HepG2 (cell line): ENCODE results near the gene COL9A3. TPM values are rescaled to one million over a fixed set of nuclear protein-coding genes. Genes with fewer than 3 reads are reported as not detected.

Source experiments
- ATAC-seq: fragments of 200-7000 bp; cut with Tn5 transposase; 3 replicates; pipeline ENCODE4 v1.9.1; 2020; ENCODE audit warnings: mild to moderate bottlenecking, moderate library complexity
- BruUV-seq: library from RNA; stranded (reverse); fragments of 400-500 nt; replicated peaks from 2 replicates; lab custom pipeline; 2021; lab: Mats Ljungman, UMichigan
- CTCF ChIA-PET: fragments of 300-600 bp; formaldehyde crosslinking; extraction: SDS; loops from one replicate; lab custom pipeline; 2021; ENCODE audit warnings: low total read pairs, inconsistent platforms, low intra/inter-chr PET ratio; lab: Yijun Ruan, JAX
- POLR2A ChIA-PET: fragments of 350-600 bp; sonication (Branson Sonifier 250); formaldehyde crosslinking; loops from one replicate; lab custom pipeline; 2020; ENCODE audit warnings: antibody characterized with exemption, inconsistent platforms; lab: Yijun Ruan, JAX
- DNase-seq: peaks from one replicate; pipeline ENCODE4 v3.0.0-alpha.2; 2015; ENCODE audit warnings: low spot score
- FAIRE-seq: peaks from 3 replicates; lab custom pipeline; 2011; peaks lifted over from hg19 to GRCh38; lab: Jason Lieb, UNC
- H2AFZ ChIP-seq: one replicate; pipeline ENCODE4 v1.6.1; 2011; ENCODE audit warnings: low read length, inconsistent platforms
- H3K27ac ChIP-seq: fragments of 300-600 bp; 3 replicates; pipeline ENCODE4 v1.8.0; 2011; ENCODE audit warnings: mixed run types, mild to moderate bottlenecking, mixed read lengths, low read length, inconsistent platforms; ENCODE audit not compliant: insufficient read depth; ENCODE audit errors: extremely low read length
- H3K27me3 ChIP-seq, 2 experiments: fragments of 200-600 bp in 1 of 2; 2 replicates in 1 of 2; 3 replicates in 1 of 2; pipeline versions ENCODE4 v1.6.0 to v1.8.0; 2011; ENCODE audit warnings: low read length in 2 of 2, mild to moderate bottlenecking in 2 of 2, moderate library complexity in 2 of 2, inconsistent platforms in 1 of 2; ENCODE audit not compliant: insufficient read depth in 2 of 2, control insufficient read depth in 1 of 2
- H3K36me3 ChIP-seq, 2 experiments: fragments of 200-600 bp in 1 of 2; replicated peaks in 1 of 2; 2 replicates in 1 of 2; 3 replicates in 1 of 2; pipeline versions ENCODE4 v1.5.1 to v1.8.0; 2011; ENCODE audit warnings: low read length in 2 of 2, inconsistent platforms in 1 of 2; ENCODE audit not compliant: insufficient read depth in 2 of 2, control insufficient read depth in 1 of 2
- H3K4me1 ChIP-seq: 2 replicates; pipeline ENCODE4 v1.5.1; 2012; ENCODE audit warnings: low read length, inconsistent platforms; ENCODE audit not compliant: insufficient read depth
- H3K4me2 ChIP-seq: 2 replicates; pipeline ENCODE4 v1.6.0; 2011; ENCODE audit warnings: low read depth, low read length, inconsistent platforms
- H3K4me3 ChIP-seq, 3 experiments: fragments of 200-600 bp in 1 of 3; sonication (generic), shearing (Covaris generic) in 1 of 3; replicated peaks in 1 of 3; 2 replicates each; pipeline ENCODE4 v1.5.1; 2011 to 2016; ENCODE audit warnings: low read length in 3 of 3, inconsistent platforms in 2 of 3, low read depth in 2 of 3, mild to moderate bottlenecking in 2 of 3, control low read depth in 1 of 3, mixed read lengths in 1 of 3; ENCODE audit not compliant: insufficient read depth in 1 of 3
- H3K79me2 ChIP-seq: one replicate; pipeline ENCODE4 v1.6.1; 2011; ENCODE audit warnings: low read length, inconsistent platforms; ENCODE audit not compliant: insufficient read depth
- H3K9ac ChIP-seq: 2 replicates; pipeline ENCODE4 v1.6.0; 2011; ENCODE audit warnings: mild to moderate bottlenecking, low read depth, low read length, inconsistent platforms; ENCODE audit not compliant: insufficient read depth
- H3K9me3 ChIP-seq: 2 replicates; pipeline ENCODE4 v1.5.1; 2012; ENCODE audit warnings: mild to moderate bottlenecking, low read length
- H4K20me1 ChIP-seq: 2 replicates; pipeline ENCODE4 v1.6.0; 2011; ENCODE audit warnings: inconsistent platforms, mild to moderate bottlenecking, low read length, moderate library complexity; ENCODE audit not compliant: insufficient read depth
- FOXP1 ChIP-seq, 2 experiments: fragments of 450-650 bp in 1 of 2; IDR thresholded peaks; 2 replicates each; pipeline ENCODE4 v1.6.1; 2017 to 2018; ENCODE audit warnings: antibody characterized with exemption in 1 of 2
- HMGXB3 ChIP-seq: sonication (generic); formaldehyde crosslinking; IDR thresholded peaks from 2 replicates; pipeline ENCODE4 v1.4.0; 2020; ENCODE audit warnings: missing genetic modification reagents, borderline replicate concordance
- MZF1 ChIP-seq: sonication (generic); formaldehyde crosslinking; IDR thresholded peaks from 2 replicates; pipeline ENCODE4 v1.8.1; 2023; ENCODE audit warnings: mild to moderate bottlenecking, missing genetic modification reagents, borderline replicate concordance
- SAFB2 ChIP-seq: sonication (generic); formaldehyde crosslinking; IDR thresholded peaks from 2 replicates; pipeline ENCODE4 v1.5.1; 2020; ENCODE audit warnings: missing genetic modification reagents, low read depth, mild to moderate bottlenecking, borderline replicate concordance
- SALL1 ChIP-seq: sonication (generic); formaldehyde crosslinking; IDR thresholded peaks from 2 replicates; pipeline ENCODE4 v1.8.0; 2022; ENCODE audit warnings: mild to moderate bottlenecking, missing genetic modification reagents
- SUZ12 ChIP-seq: fragments of 150-350 bp; IDR thresholded peaks from 2 replicates; pipeline ENCODE4 v1.6.1; 2014; ENCODE audit warnings: low read depth, low read length
- THAP9 ChIP-seq: sonication (generic); formaldehyde crosslinking; IDR thresholded peaks from 2 replicates; pipeline ENCODE4; 2020; ENCODE audit warnings: missing genetic modification reagents, mild to moderate bottlenecking, borderline replicate concordance
- ZC3H13 ChIP-seq: sonication (generic); formaldehyde crosslinking; IDR thresholded peaks from 2 replicates; pipeline ENCODE4 v1.8.1; 2023; ENCODE audit warnings: mild to moderate bottlenecking, missing genetic modification reagents, moderate library complexity
- ZNF343 ChIP-seq: sonication (generic); formaldehyde crosslinking; IDR thresholded peaks from 2 replicates; pipeline ENCODE4 v1.4.0; 2020; ENCODE audit warnings: mild to moderate bottlenecking, missing genetic modification reagents
- ZNF530 ChIP-seq: sonication (generic); formaldehyde crosslinking; IDR thresholded peaks from 2 replicates; pipeline ENCODE4 v1.5.0; 2020; ENCODE audit warnings: low read depth, mild to moderate bottlenecking, missing genetic modification reagents
- WGBS: methylation state at CpG from one replicate; pipeline ENCODE4 v1.1.6; 2017; ENCODE audit warnings: low lambda C conversion rate; 5-methylcytosine and 5-hydroxymethylcytosine counted together
- in situ Hi-C: cut with HindIII; loops from 2 replicates; pipeline ENCODE4 v1.10.0; 2017; ENCODE audit warnings: low pct_unique_long_range_greater_than_20kb; ENCODE audit not compliant: extremely low pct_ligation_motif_present
- intact Hi-C: fragments of 100-400 bp; cut with micrococcal nuclease; formaldehyde crosslinking; loops from one replicate; pipeline ENCODE4 v1.10.0; 2022; ENCODE audit not compliant: unreplicated experiment
- polyA plus RNA-seq, 8 experiments: library from polyadenylated mRNA; depleted of rRNA in 3 of 8; stranded (reverse) in 7 of 8; unstranded in 1 of 8; fragments of >200 nt; fragmentation: Illumina TruSeq in 4 of 8; extraction: Trizol in 4 of 8; gene quantifications; 2 replicates each; pipeline versions ENCODE4 v1.2.1 to v1.2.3, GENCODE V29; 2011 to 2016; ENCODE audit warnings: low read depth in 4 of 8, missing spikeins in 1 of 8, mixed read lengths in 1 of 8; ENCODE audit not compliant: insufficient read depth in 1 of 8
- total RNA-seq, 5 experiments: library from RNA; depleted of rRNA; stranded (reverse); fragments of >200 nt; fragmentation: Illumina TruSeq; extraction: Trizol; gene quantifications; 2 replicates each; pipeline ENCODE4 v1.2.3, GENCODE V29; 2016; ENCODE audit warnings: low read depth in 1 of 5

COL9A3 gene
- total and polyA plus RNA-seq, 2 of the 13 experiments (the other 11 are each of a cell fraction or from before 2014, with no cell fraction given) = 155 to 204 TPM

GRCh38 chr20:62836967-62837490 lies 20.2 kb downstream of the COL9A3 start:
- no peaks in the 10 kb centered on the region for H3K79me2 ChIP-seq
- ATAC-seq (no peak), FAIRE-seq (no peak), DNase-seq (no peak)
- H3K27ac ChIP-seq = no peak overlapping the region
- WGBS = 94% methylated on average over 19 of the region's 19 CpGs
- H3K4me2 ChIP-seq = no peak overlapping the region
- BruUV-seq = no TSS peak
- CTCF ChIA-PET = no interaction called here
- in situ Hi-C loops (no loop called here), intact Hi-C loops (no loop called here)
- H2AFZ ChIP-seq = no peak overlapping the region
- no peaks in the 10 kb centered on the region for H4K20me1 ChIP-seq
- TF ChIP-seq THAP9 (CRISPR knock-in tag) = no peak
- no peak for TF ChIP-seq SAFB2
- TF ChIP-seq FOXP1 (IDR thresholded peaks at IDR 0.05) = no peak
- TF ChIP-seq FOXP1 (CRISPR knock-in tag; IDR thresholded peaks at IDR 0.05) = no peak
- H3K9ac ChIP-seq = no peak overlapping the region
- H3K36me3 ChIP-seq = peaks cover 14 to 22% of the 10 kb centered on the region in 2 experiments; a peak in 4 of 5 replicates
- peaks cover 20% of the 10 kb centered on the region for H3K4me1 ChIP-seq
- H3K27me3 ChIP-seq = no peaks in the 10 kb centered on the region
- POLR2A ChIA-PET = no interaction called here
- no peaks in the 10 kb centered on the region for H3K9me3 ChIP-seq
- H3K4me3 ChIP-seq = no peak overlapping the region

DNA sequence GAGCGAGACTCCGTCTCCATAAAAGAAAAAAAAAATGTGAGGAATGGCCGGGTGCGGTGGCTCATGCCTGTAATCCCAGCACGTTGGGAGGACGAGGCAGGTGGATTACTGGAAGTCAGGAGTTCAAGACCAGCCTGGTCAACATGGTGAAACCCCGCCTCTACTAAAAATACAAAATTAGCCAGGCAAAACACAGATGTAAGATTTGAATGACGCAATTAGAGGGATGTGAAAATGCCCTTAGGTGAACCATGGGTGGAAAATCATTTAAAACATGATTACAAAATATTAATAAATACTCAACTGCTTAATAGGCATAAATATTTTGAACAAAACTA lies 20.9 kb downstream of the COL9A3 start:
- ATAC-seq = no peak
- in situ Hi-C loops (no loop called here), intact Hi-C loops (no loop called here)
- POLR2A ChIA-PET = no interaction called here
- WGBS = 88% methylated on average over 8 of the region's 8 CpGs
- no peak overlapping the region for H3K4me3 ChIP-seq
- no peaks in the 10 kb centered on the region for H4K20me1 ChIP-seq
- no peaks in the 10 kb centered on the region for H3K27me3 ChIP-seq
- no peak overlapping the region for H3K4me2 ChIP-seq
- no peak overlapping the region for H3K9ac ChIP-seq
- H3K27ac ChIP-seq = no peak overlapping the region
- peaks cover 14 to 22% of the 10 kb centered on the region in 2 experiments; a peak in 4 of 5 replicates for H3K36me3 ChIP-seq
- H2AFZ ChIP-seq = no peak overlapping the region
- TF ChIP-seq ZC3H13 (CRISPR knock-in tag) (no peak), SALL1 (CRISPR knock-in tag) (no peak), MZF1 (no peak), HMGXB3 (CRISPR knock-in tag) (no peak), SUZ12 (no peak), ZNF343 (CRISPR knock-in tag) (no peak), ZNF530 (CRISPR knock-in tag) (0 out of 2 replicates have a peak, but pooled peaks have one; percentile 2)
- BruUV-seq = no TSS peak
- no peaks in the 10 kb centered on the region for H3K9me3 ChIP-seq
- DNase-seq = no peak
- no peaks in the 10 kb centered on the region for H3K79me2 ChIP-seq
- CTCF ChIA-PET = no interaction called here
- FAIRE-seq = no peak
- peaks cover 13% of the 10 kb centered on the region for H3K4me1 ChIP-seq
